HG02885 (cell line): ENCODE measurements around the gene VAPB.

Experiments used
- ATAC-seq: cut with Tn5 transposase; IDR thresholded peaks from one replicate; pipeline ENCODE4 v1.9.1; 2021; ENCODE audit warnings: mild to moderate bottlenecking; ENCODE audit not compliant: unreplicated experiment, poor library complexity

VAPB gene

DNA sequence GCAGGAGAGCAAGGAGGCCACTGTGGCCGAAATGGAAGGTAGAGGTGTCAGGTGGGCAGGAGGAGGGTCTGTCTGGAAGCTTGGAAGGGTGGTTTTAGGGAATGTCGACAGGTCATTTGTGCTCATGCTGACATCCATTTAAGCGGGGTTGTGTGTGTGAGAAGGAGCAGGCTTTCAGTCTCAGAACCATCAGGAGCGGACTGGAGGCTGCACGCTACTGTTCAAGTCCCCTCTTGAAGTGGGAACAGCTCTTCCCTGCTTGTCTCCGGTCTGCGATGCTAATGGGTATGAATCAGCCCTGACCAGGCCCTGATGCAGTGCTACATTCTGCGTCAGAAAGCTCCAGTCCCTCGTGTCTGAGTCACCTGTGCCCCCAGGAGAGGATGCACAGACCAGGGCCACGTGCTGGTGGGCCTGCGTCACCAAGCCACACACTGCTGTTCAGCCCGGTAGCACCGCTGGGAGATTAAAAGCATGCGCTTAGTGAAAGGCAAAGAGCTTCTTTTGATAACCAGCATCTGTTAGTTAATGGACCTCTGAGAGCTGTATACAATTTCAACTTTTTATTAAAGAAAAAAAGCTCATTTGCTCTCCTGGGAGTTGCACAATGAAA is 68.2 kb downstream of the VAPB start:
- no peak for ATAC-seq

DNA sequence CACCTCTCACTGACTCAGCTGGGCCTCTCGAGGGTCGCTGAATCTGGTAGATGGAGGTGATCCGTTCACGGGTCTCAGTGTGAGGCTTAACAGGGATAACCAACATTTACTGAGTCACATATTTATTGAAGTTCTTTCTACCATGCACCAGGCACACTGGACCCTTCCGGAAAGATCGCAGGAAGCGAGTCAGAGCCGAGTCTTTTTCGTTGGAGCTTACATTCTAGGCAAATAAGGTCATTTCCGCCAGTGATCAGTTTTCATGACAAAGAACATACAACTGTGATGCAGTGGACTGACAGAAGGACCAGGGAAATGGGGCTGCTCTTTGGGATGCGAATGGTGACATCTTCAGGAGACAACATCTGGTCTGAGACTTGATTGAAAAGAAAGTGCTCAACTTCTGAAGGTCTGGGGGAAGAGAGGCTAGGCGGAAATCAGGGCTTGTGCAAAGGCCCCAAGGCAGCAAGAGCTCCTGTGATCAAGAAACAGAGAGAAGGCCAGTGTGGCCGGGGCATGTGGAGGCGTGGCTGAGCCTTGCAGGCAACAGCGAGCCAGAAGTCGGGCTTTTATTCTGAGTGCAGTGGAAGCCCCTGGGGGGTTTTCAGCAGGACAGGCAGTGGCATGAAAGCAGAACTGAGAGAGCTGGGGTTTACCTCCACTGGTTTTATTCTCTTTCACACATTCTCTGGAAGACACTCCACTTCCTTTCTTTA is 69.5 kb downstream of the VAPB start:
- ATAC-seq: peak; percentile 96

DNA sequence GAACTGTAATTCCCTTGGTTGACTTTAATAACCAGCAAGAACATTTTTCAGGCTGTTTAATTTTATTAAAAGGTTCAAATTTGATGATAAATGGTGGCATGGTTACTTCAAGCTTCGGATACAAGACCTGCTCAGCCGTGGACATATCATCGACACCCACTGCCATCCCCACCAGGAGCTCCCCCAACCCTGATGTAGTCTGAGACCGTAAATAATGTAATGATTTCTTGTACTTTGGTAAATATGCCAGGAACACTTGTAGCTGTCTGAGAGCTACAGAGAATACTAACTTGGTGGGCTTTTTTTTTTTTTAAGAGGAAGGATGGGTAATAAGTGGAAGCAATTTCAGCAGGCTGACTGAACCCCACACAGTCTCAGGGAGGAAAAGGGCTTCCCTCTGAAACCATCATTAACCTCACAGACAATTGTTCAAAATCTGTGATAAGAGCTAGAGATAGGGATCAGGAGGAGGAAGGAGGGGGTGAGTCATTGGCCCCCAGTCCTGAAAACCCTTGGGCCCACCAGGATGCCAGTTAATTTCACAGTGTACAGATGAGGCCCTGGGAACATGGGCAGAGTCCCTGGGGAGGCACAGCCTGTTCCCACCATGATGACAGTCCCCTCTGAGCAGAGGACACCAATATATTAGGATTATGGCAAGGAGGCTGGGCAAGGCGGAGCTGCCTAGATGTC is 70.2 kb downstream of the VAPB start:
- peak; percentile 21 for ATAC-seq

DNA sequence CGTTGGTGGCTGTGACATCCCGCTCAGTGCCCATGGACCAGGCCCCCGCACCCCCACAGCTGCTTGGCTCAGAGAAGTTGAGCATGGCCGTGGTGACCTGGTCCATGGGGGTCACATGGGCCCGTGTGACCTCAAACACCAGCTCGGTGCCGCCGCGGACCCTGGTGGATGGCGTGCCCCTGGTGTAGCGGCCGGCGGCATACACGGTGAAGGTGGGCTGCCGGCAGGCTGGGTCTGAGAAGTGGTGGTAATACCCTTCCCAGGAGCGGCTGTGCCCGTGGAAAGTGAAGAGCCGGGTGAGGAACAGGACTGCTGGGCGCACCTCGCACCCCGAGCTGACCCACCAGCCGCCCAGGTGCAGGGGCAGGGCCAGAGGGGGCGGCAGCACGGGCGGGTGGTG is 72.1 kb downstream of the VAPB start:
- no peak for ATAC-seq

DNA sequence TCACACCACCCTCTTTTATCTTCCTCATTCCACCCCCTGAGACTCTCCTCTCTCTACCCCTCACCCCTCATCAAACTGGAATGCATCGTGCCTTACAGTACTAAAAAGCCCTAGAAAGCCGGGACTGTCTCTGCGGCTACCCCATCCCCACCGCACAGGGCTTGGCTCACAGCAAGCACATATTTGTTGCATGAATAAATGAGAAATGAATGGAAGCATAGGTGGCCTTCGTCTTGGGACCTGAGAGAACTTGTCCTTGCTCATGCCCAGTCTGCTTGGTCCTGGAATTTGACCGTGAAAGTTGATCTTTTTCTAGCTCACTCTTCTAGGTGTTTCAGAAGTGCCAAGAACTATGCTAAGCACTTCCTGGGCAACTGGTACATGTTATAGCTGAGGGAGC is 72.9 kb downstream of the VAPB start:
- ATAC-seq: no peak

DNA sequence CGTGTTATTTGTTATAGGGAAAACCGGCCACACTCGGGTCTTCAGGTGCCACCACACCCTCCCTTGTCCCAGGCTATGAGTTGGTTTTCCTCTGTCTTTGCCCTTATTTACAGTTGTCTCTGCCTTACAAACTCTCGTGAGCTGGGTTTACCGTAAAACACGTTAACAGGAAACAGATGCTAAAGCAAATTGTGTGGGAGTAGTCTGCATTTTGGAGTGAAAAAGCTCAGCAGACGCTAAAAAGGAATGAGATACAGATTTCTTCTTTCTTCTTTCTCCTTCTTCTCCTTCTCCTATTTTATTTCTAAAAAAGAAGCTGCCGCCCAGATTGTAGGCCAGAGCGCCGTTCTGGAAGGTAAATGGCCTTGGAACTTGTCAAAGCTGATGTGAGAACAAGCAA is 74.2 kb downstream of the VAPB start:
- ATAC-seq: no peak

DNA sequence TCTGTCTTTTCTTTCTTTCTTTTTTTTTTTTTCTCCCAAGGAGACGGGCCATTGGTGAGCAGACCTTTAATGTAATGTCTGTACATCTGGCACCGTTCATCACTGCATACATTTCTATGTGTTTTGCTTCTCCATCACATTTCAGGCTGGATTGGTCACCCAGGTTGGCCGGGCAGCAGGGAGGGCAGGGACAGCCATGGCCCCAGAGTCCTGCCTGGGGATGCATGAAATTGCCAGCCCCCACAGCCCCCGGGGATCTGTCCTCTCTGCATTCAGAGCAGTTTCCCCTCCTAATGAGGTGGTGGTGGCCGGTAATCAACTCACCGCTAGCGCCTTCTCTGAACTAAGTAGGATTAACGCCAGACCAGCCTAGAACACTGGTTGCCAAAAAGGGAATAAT is 75.8 kb downstream of the VAPB start:
- no peak for ATAC-seq

DNA sequence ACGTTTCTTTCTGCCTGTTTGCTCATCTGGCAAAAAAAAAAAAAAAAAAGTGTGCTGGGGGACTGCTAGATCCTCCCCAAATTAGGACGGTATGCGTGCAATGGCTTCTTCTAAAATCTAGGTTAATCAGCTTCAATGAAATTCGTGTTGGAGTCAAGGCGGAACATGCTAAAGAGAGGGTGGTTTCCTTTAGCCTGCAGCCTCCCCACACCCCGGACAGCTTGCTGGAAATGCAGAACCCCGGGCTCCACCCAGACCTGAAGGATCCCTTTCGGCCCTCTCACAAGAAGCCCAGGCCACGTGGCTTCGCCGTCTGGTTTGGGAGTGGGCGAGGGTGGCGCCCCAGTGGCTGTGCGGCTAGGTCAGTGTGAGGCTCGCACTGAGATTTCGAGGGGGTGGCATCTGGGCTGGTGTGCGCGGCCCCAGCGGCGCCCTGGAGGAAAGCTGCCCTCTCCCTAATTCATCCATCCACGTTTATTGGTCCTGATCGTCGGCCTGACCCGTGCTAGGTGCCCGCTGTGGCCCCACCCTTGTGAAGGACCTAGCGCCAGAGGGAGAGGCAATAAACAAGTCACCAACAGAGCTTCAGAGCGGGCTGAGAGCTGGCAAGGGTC is 77.2 kb downstream of the VAPB start:
- ATAC-seq: no peak

DNA sequence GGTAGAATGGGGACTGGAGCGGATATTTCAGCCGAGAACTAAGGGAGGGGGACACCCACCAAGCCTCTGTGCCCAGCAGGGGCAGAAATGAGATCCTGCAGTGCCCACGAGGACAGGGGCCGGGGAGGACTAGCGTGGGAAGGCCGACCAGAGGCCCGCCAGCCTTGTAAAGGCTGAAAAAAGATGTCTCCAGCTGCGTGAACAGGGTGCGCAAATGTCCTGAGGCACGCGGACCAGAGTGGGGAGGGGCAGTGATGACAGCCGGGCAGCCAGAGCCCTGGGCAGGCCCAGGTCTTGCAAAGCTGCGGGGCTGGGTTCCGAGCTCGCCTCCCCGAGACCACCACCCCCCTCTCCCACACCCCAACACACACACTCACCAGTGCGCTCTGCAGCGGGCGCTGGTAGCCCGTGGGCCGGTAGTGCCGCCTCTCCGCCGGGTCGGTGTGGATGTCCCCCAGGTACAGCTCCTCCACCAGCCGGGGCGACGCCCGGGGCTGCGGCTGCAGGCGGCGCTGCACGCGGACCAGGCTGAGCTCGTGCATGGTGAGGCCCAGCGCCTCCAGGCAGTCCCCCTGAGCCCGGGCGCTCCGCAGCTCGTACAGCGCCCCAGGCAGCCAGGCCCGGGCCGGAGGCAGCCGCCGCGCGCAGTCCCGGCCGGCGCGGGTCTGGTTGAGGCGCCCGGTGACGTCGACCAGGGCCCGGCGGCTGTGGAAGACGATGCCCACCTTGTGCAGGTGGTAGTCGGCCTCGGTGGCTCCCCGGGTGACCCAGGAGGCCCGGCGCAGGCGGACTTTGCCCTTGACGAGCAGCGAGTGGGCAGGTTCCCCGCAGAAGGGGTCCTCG is 77.9 kb downstream of the VAPB start:
- no peak for ATAC-seq

DNA sequence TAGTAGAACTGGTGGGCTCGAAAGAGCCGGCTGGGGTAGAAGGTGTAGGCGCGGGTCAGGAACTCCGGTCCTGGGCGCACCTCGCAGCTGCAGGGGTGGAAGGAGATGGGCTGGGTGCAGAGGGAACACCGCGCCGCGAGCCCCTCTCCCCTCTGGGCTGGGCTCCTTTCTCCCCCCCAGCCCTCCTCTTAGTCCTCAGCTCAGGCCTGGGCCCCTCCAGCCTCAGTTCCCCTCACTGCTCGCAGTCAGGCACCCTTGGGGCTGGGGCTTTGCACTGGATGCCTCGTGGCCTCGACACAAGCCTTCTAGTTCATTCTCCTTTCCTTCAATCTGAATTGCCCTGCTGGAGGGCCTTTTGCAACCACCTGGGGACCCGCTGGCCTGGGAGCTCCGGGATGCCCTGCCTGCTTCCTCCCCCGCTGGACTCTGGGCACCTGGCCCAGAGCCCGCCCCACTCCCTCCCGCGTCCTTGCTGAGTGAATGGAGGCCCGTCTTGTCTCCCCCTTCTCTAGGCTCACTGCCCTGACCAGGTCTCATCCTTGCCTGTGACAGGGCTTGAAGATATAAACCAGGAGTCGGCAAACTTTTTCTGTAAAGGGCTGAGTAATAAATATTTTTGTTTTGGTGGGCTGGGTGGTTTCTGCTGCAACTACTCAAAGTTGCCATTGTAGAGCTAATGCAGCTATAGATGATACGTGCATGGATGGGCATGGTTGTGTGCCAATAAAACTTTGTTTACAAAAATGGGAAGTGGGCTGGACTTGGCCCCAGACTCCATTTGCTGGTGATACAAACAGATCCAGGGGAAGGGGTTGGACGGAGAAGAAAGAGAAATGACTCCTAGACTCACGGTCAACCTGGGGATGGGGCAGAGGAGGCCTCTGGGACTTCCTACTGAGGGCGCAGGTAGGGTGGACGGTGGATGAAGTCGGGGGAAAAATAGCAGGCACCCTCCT is 78.8 kb downstream of the VAPB start:
- no peak for ATAC-seq

DNA sequence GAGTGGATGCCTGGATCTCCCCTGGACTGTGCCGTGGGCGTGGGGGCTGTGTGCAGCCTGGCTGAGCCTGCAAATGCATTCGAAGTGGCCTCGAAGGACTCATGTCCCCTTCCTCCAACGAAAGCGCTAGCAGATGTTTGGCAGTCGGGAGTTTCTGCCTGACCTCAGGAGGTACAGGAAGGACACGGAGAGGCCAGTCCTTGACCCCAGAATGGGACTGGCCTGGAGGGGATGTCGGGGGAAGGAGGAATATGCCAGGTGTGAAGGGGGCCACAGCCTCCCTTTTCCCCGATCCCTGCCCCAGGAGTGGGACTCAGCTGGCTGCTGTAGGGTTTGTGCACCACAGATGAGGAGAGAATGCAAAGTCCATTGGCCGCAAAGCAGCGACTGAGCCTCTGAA is 80.6 kb downstream of the VAPB start:
- no peak for ATAC-seq

DNA sequence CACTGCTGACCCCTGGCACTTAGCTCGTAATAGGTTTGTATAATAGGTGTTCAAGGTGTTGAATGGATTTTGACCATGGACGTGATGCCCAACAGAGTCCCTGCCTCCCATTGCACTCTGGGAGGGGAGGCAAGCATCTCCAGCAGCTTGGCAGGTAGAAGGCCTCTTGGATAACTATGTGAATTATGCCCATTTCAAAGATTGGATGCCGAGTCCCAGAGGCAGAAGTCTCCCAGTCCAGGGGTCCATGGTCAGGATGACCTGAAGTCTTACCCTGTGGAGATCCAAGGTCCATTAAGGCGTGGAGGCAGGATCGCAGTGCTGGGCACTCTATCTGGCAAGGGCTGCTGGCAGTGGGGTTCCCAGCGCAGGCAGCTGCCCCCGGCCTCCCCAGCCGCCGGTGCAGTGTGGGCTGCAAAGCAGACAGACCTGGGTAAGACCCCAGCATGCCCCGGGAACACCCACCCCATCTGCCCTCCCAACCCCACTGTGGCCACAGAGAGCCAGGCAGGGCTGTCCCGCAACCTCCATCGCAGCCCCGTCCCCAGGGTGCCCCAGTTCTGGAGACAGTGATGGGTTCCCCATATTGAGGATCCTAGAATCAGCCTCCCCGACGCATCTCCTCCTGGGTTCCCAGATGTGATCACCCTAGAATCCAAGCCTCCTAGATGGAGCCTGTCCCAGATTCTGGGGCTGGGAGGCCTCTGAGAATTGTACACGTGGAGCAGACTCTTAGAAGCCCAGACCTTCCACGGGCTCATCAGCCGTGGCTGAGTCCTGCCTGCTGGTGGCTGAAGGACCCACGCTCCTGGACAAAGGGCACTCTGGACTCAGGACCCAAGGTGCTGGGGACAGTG is 81.5 kb downstream of the VAPB start:
- ATAC-seq: no peak

DNA sequence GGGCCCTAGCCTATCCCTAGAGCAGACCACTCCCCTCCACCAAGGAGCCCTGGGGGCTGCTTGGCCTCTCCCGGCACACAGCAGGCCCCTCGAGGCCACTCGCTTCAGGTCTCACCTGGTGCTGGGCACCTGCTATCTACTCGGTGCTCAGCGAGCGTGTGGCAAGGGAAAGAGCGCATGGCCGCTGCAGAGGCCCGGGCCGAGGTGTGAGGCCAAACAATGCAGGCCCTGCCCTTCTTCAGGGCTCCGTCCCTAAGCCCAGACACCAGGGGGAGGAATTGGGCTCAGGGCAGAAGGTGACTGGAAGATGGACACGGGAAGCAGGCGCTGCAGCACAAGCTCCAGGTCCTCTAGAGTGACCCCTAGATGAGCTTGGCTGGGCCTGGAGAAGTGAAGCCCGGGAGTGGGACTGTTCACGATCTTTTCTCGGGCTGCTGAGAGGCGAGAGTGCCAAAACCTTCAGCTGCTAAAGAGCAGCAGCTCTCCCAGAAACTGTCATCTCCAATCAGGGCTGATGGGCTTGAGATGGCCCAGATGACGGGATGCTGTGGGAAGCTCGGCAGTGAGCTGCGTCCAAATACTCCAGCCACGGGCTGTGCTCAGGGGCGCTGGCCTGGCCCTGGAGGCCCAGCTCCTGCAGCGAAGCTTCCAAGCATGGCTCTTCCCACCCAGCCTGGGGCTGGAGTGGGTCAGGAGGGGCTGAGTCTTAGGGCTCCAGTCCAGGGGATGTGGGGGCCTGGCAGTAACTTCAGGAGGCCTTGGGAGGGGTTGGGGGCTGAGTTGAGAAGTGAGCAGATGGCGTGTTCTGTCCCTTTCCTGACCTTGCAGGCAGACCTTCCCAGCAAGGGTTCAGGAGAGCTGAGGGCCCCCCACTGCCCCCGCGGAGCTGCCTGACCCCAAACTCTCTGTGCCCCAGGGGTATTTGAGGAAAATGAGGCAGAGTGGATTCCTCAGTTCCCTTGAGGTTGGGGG is 82.5 kb downstream of the VAPB start:
- ATAC-seq: no peak

DNA sequence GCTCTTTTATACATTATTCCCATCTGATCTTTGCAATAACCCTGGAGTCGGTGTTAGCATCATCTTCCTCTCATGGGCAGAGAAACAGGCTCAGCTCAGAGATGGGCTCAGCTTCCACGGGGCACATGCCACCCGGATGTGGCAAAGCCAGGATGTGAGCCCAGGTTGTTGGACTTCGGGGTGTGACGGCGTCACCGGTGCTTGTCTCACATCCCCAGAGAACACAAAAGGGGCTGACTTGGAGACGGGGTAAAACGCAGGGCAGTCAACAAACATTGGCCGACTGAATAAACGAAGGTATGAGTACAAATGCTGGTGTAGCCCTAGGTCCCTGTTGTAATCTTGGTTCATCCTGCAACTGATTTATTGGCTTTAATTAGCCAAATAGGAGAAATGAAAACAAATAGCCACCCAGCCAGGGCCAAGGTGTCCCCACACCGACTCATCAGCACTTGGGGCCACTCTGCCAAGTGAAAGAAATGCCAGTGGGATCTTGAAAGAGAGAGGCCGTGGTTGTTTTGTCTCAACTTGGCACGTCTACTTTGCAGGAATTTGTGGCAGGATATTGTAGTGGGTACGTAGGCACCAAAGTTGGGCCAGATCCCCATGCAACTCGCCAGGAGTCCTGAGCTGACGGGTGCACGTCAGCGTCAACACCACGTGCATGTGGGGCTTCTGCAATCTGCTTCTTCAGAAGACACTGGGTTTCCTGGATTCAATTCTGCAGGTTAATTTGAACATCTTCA is 83.4 kb downstream of the VAPB start:
- no peak for ATAC-seq

DNA sequence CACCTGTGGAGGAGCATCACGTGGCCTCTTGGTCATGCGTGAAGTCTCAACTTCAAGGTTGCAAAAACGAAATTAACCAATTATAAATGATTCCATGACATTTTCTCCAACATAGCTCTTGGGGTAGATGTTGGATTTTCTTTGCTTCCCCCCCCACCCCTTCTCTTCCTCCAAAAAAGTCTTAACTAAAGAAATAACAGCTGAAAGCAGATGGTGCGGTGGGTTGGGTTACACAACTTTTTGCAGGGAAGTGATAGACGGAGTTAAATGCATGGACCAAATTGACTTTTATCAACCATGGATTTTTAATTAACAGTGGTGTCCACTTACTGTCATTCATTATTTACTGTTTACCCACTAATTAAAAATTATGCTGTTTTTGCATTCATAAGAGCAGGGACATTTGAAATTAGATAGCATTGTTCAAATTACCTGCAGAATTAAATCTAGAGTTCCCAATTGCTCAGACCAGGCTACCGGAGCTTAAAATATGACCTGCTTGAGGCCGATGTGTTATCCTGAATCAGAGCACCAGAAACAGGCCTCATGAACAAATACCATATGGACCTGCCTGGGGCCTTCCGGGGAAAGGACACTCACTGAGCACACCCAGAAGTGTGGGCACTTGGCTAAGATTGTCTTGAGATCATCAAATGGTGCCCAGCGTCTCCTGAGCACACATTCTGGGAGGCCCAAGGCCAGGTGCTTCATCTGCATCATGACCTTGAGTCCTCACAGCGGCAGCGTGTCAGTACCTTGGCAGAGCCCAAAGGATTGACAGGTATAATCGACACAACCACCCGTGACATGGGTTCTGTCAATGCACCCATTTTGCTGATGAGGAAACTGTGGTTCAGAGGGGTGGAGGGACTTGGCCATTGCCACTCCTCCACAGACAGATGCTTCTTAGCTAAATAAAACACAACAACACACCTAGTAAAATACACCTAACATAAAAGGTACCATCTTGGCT is 84.7 kb downstream of the VAPB start:
- ATAC-seq: no peak
